Measurements from ENCODE around the gene WNT3A. TPM values are rescaled to one million over a fixed set of nuclear protein-coding genes. Genes with fewer than 3 reads are reported as not detected.

The WNT3A gene
- total and polyA plus RNA-seq, 3 donors from 2014 or later: 0.08 to 0.19 (median 0.13) TPM

DNA sequence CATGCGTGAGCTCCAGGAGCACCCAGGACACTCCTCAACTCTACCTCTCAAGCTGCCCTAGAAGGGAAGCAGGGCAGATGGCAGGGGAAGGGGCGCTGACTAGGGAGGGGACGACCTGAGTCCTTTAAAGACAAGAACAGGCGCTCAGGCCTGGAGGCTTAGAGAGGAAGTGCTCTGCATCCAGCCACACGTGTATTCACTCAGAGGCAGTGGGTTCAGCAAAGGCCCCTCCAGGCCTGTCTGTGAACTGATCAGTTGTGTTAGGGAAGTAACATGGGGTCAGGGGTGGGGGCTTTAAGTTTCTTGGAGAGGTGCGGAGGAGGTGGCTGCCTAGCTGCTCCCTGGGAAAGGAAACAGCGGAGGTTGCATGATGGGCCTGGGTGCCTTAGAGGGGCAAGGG, 38.6 kb downstream of the WNT3A start:
- TF ChIP-seq, protein P1, sequence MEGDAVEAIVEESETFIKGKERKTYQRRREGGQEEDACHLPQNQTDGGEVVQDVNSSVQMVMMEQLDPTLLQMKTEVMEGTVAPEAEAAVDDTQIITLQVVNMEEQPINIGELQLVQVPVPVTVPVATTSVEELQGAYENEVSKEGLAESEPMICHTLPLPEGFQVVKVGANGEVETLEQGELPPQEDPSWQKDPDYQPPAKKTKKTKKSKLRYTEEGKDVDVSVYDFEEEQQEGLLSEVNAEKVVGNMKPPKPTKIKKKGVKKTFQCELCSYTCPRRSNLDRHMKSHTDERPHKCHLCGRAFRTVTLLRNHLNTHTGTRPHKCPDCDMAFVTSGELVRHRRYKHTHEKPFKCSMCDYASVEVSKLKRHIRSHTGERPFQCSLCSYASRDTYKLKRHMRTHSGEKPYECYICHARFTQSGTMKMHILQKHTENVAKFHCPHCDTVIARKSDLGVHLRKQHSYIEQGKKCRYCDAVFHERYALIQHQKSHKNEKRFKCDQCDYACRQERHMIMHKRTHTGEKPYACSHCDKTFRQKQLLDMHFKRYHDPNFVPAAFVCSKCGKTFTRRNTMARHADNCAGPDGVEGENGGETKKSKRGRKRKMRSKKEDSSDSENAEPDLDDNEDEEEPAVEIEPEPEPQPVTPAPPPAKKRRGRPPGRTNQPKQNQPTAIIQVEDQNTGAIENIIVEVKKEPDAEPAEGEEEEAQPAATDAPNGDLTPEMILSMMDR (IDR thresholded peaks at IDR 0.05): no peak
- TF ChIP-seq POLR2A (IDR thresholded peaks at IDR 0.05): no peak
- Histone ChIP-seq H3K27ac (no peak overlapping the region), H3K4me1 (no peaks in the 10 kb centered on the region), H3K4me3 (no peak overlapping the region), H3K27me3 (no peaks in the 10 kb centered on the region), H3K9me3 (no peaks in the 10 kb centered on the region), H3K36me3 (ENCODE audit: low read depth, missing control alignments) (no peaks in the 10 kb centered on the region)
- intact Hi-C loops (cut with DNase I; ENCODE audit: low total_unique reads): no loop called here
- WGBS, 2 donors: 85 to 94% methylated on average over 7 of the region's 7 CpGs
- DNase-seq: no peak

DNA sequence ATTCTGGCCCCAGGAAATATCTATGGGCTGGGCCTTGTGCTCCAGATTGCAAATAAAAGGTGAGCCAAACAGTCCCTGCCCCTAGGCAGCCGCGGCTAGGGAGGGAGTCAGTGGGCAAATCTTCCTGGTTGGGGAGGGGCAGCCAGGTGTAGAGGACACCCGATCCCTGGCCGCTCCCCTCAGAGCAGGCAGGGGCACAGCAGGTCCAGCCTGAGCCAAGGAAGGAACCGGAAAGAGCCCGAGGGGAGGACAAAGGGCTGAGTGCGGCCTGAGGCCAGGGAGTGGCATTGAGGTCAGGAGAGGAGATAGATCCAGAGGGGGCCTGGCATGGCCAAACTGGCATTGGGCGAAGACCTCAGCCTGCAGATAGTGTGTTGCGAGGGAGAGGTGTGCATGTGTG, 39.1 kb downstream of the WNT3A start:
- H3K36me3 ChIP-seq (ENCODE audit: low read depth, missing control alignments): no peaks in the 10 kb centered on the region
- no peak overlapping the region for H3K4me3 ChIP-seq
- no peak for DNase-seq
- 78 to 90% methylated on average over 9 of the region's 9 CpGs for WGBS, 2 donors
- H3K27me3 ChIP-seq: no peaks in the 10 kb centered on the region
- no peaks in the 10 kb centered on the region for H3K4me1 ChIP-seq
- H3K27ac ChIP-seq: no peak overlapping the region
- no peak for TF ChIP-seq POLR2A (IDR thresholded peaks at IDR 0.05)
- TF ChIP-seq, protein P1 (IDR thresholded peaks at IDR 0.05): no peak
- no peaks in the 10 kb centered on the region for H3K9me3 ChIP-seq
- intact Hi-C loops (cut with DNase I; ENCODE audit: low total_unique reads): no loop called here

DNA sequence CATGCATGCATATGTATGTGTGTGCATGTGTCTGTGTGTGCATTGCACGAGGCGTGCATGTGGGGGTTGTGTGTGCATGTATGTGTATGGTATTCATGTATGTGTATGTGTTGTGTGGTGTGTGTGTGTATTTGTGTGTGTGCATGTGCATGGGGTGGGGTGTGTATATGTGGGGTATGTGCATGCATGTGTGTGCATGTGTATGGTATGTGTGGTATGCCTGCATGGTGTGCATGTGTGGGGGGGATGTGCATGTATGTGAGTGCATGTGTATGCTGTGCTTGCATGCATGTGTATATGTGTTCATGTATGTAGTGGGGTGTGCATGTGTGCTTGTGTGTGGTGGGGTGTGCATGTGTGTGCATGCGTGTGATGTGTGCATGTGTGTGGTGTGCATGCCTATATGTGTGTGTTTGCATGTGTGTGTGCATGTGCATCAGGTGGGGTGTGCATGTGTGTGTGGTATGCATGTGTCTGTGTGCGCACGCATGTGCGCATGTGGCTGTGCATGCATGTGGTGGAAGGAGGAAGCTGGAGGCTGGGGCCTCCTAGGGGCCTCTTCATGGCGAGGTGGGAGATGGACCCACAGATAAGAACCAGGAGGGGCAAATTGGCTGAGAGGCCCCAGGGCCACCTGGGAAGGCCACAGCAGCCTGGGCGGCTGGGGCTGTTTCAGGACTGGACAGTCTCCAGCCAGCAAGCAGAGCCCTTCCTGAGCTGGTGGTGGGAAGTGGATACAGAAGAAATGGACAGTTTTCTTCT, 39.8 kb downstream of the WNT3A start:
- Histone ChIP-seq H3K27ac (no peak overlapping the region), H3K4me3 (no peak overlapping the region), H3K27me3 (no peaks in the 10 kb centered on the region), H3K4me1 (no peaks in the 10 kb centered on the region), H3K36me3 (ENCODE audit: low read depth, missing control alignments) (no peaks in the 10 kb centered on the region), H3K9me3 (no peaks in the 10 kb centered on the region)
- DNase-seq: no peak
- 86 to 98% methylated on average over 7 to 8 of the region's 8 CpGs for WGBS, 2 donors
- intact Hi-C loops (cut with DNase I; ENCODE audit: low total_unique reads): no loop called here
- TF ChIP-seq, protein P1 (IDR thresholded peaks at IDR 0.05): no peak
- TF ChIP-seq POLR2A (IDR thresholded peaks at IDR 0.05): no peak

DNA sequence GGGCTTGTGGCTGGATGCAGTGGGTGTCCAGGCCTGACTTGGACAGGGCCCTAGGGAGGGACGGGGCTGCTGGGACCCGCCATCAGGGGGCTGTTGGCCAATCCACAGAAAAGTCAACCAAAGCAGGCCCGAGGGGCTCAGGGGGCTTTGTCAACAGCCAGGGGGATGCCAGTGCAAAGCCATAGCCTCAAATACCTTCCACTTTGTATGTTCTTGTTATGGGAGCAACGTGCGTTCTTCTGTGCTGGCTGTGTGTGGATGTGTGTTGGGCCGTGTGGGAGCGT, 40.3 kb downstream of the WNT3A start:
- DNase-seq: no peak
- Histone ChIP-seq H3K4me3 (no peak overlapping the region), H3K27me3 (no peaks in the 10 kb centered on the region), H3K9me3 (no peaks in the 10 kb centered on the region), H3K4me1 (no peaks in the 10 kb centered on the region), H3K27ac (no peak overlapping the region), H3K36me3 (ENCODE audit: low read depth, missing control alignments) (no peaks in the 10 kb centered on the region)
- WGBS, 2 donors: 72 to 79% methylated on average over 7 of the region's 7 CpGs
- no peak for TF ChIP-seq POLR2A (IDR thresholded peaks at IDR 0.05)
- TF ChIP-seq, protein P1 (IDR thresholded peaks at IDR 0.05): no peak
- intact Hi-C loops (cut with DNase I; ENCODE audit: low total_unique reads): no loop called here

DNA sequence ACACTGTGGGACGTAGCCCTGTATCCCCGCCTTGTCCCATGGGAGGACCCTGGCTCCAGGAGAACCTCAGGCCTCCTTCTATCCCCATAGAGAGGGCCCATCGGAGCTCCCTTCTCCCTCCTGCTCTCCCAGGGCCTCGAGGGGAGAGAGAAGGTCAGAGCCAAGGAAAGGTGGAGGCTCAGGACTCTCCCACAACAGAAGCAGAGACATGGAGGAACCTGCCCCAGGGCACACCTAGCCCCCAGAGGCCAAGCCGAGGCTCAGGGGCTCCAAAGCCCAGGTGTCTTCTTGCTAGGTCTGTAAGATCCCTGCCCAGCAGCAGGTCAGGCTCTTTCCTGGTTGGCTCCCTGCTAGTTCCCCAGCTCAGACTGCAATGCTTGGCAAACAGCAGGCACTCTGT, 41.3 kb downstream of the WNT3A start:
- no peaks in the 10 kb centered on the region for H3K4me1 ChIP-seq
- no peak for TF ChIP-seq POLR2A (IDR thresholded peaks at IDR 0.05)
- TF ChIP-seq, protein P1 (IDR thresholded peaks at IDR 0.05): no peak
- no peak overlapping the region for H3K27ac ChIP-seq
- DNase-seq: peak; percentile 12
- no peaks in the 10 kb centered on the region for H3K9me3 ChIP-seq
- H3K27me3 ChIP-seq: no peaks in the 10 kb centered on the region
- H3K4me3 ChIP-seq: no peak overlapping the region
- intact Hi-C loops (cut with DNase I; ENCODE audit: low total_unique reads): no loop called here
- 85 to 89% methylated on average over 5 of the region's 5 CpGs for WGBS, 2 donors
- no peaks in the 10 kb centered on the region for H3K36me3 ChIP-seq (ENCODE audit: low read depth, missing control alignments)
